Measurements from ENCODE around the gene ZIC4.

The ZIC4 gene

GRCh38 chr3:147336543-147337278 lies 69.6 kb downstream of the ZIC4 start:
- DNase-seq = no peak
